Stimulated activated CD8-positive, alpha-beta memory T cell treated with anti-CD3 and anti-CD28 coated beads, Interleukin-15, amount 100 ng/mL, for 4 hours (primary cell): ENCODE data around the gene NLRP11.
A peak's percentile ranks its signal among the peaks of the same experiment; 100 is the strongest.

Experiments
- DNase-seq, 2 donors: peaks; one replicate each; pipeline ENCODE4 v3.0.0-alpha.2; 2020; ENCODE audit warnings: low read depth in 2 of 2

The NLRP11 gene

GRCh38 chr19:55831846-55832245 is at the start of gene NLRP11:
Gene NLRP11 (minus strand): TSS chr19:55831999. CDS start chr19:55818174, 13,825 bp downstream.
- DNase-seq = no peak

GRCh38 chr19:55877211-55877610 is 45.4 kb upstream of the NLRP11 start:
- DNase-seq = no peak

- no peak for DNase-seq
Measured at GRCh38 chr19:55870736-55871135, 38.9 kb upstream of the NLRP11 start.

GRCh38 chr19:55867101-55867500 is 35.3 kb upstream of the NLRP11 start:
- DNase-seq = no peak

GRCh38 chr19:55866521-55866920 is 34.7 kb upstream of the NLRP11 start:
- no peak for DNase-seq

GRCh38 chr19:55858969-55859368 is 27.2 kb upstream of the NLRP11 start:
- no peak for DNase-seq

GRCh38 chr19:55858401-55858800 is 26.6 kb upstream of the NLRP11 start:
- no peak for DNase-seq

GRCh38 chr19:55857974-55858373 is 26.2 kb upstream of the NLRP11 start:
- no peak for DNase-seq

- no peak for DNase-seq
Measured at GRCh38 chr19:55857149-55857548, 25.4 kb upstream of the NLRP11 start.

GRCh38 chr19:55855160-55855559 is 23.4 kb upstream of the NLRP11 start:
- no peak for DNase-seq

- no peak for DNase-seq
Measured at GRCh38 chr19:55838906-55839305, 7.1 kb upstream of the NLRP11 start.

- no peak for DNase-seq
Measured at GRCh38 chr19:55838251-55838650, 6.5 kb upstream of the NLRP11 start.

- DNase-seq = no peak
Measured at GRCh38 chr19:55836340-55836739, 4.5 kb upstream of the NLRP11 start, which contains the start of gene NLRP4. Gene NLRP4 (plus strand): TSS chr19:55836540. CDS start chr19:55852081, 15,541 bp downstream.

GRCh38 chr19:55832676-55833075 is 877 bp upstream of the NLRP11 start:
- DNase-seq = no peak

GRCh38 chr19:55830656-55831055 is 1.1 kb downstream of the NLRP11 start:
- DNase-seq = no peak

- DNase-seq = no peak
Measured at GRCh38 chr19:55820037-55820436, 11.8 kb downstream of the NLRP11 start.

- no peak for DNase-seq
Measured at GRCh38 chr19:55813906-55814305, 17.9 kb downstream of the NLRP11 start.

- DNase-seq = no peak
Measured at GRCh38 chr19:55812449-55812848, 19.4 kb downstream of the NLRP11 start.

- no peak for DNase-seq
Measured at GRCh38 chr19:55811340-55811739, 20.5 kb downstream of the NLRP11 start.

GRCh38 chr19:55809381-55810058 is 22.3 kb downstream of the NLRP11 start:
- peak in 1 of 2 donors; percentile 1 for DNase-seq

GRCh38 chr19:55802281-55802680 is 29.5 kb downstream of the NLRP11 start:
- no peak for DNase-seq

GRCh38 chr19:55801416-55801815 is 30.4 kb downstream of the NLRP11 start:
- DNase-seq = no peak

GRCh38 chr19:55795021-55795420 is 36.8 kb downstream of the NLRP11 start:
- no peak for DNase-seq

- no peak for DNase-seq
Measured at GRCh38 chr19:55781112-55781511, 50.7 kb downstream of the NLRP11 start.
